PFSK-1 (cell line): ENCODE data around the gene DPF3.

ENCODE experiments used
- REST ChIP-seq, 2 experiments: IDR thresholded peaks; 2 replicates each; pipeline versions ENCODE4 v1.6.1 to v1.8.0; 2011 to 2012; ENCODE audit warnings: low read depth in 2 of 2, low read length in 2 of 2, control low read depth in 1 of 2, inconsistent platforms in 1 of 2, mild to moderate bottlenecking in 1 of 2, moderate library complexity in 1 of 2; ENCODE audit not compliant: insufficient read depth in 1 of 2
- SIN3A ChIP-seq: IDR thresholded peaks from 2 replicates; pipeline ENCODE4 v1.6.1; 2012; ENCODE audit warnings: mild to moderate bottlenecking, low read length, moderate library complexity, borderline replicate concordance; ENCODE audit not compliant: insufficient read depth

- TF ChIP-seq REST (IDR thresholded peaks at IDR 0.05; ENCODE audit: insufficient read depth in 1 of 2, low read depth in 2 of 2, low read length in 2 of 2) = no peak
- no peak for TF ChIP-seq SIN3A
These were observed 230.8 kb downstream of the DPF3 start for GRCh38 chr14:72663076-72663487.
